OCI-LY7 (cell line): ENCODE measurements around the gene MTG2.

ENCODE experiments used
- EZH2phosphoT487 ChIP-seq: fragments of 200-600 bp; sonication (generic); IDR thresholded peaks from 2 replicates; pipeline ENCODE4 v1.6.1; 2018; ENCODE audit warnings: low read depth, borderline replicate concordance, mild to moderate bottlenecking, mixed run types, antibody characterized with exemption, low read length, moderate library complexity, mixed read lengths
- TF ChIP-seq, protein P1 (sequence below): fragments of 200-600 bp; sonication (generic); conservative IDR thresholded peaks from 2 replicates; pipeline ENCODE4 v1.5.1; 2014; ENCODE audit warnings: mild to moderate bottlenecking, antibody characterized with exemption, low read length, moderate library complexity, mixed read lengths

DNA sequence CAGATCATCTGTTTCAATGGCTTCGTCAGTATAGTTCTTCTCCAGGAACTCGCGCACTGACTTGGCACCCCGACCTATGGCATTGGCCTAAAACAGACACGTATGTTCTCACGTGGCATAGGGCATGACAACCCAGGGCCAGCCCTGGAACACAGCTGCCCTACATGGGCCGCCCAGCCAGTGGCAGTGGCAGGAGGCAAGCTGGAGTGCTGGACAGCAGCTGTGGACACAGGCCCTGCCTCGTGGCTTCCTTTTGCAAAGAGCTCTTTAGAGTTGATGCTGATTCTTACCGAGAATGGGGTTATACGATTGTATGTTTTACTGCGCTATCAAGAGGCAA lies 44.7 kb upstream of the MTG2 start:
- TF ChIP-seq, protein P1, sequence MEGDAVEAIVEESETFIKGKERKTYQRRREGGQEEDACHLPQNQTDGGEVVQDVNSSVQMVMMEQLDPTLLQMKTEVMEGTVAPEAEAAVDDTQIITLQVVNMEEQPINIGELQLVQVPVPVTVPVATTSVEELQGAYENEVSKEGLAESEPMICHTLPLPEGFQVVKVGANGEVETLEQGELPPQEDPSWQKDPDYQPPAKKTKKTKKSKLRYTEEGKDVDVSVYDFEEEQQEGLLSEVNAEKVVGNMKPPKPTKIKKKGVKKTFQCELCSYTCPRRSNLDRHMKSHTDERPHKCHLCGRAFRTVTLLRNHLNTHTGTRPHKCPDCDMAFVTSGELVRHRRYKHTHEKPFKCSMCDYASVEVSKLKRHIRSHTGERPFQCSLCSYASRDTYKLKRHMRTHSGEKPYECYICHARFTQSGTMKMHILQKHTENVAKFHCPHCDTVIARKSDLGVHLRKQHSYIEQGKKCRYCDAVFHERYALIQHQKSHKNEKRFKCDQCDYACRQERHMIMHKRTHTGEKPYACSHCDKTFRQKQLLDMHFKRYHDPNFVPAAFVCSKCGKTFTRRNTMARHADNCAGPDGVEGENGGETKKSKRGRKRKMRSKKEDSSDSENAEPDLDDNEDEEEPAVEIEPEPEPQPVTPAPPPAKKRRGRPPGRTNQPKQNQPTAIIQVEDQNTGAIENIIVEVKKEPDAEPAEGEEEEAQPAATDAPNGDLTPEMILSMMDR, result no peak
- TF ChIP-seq EZH2phosphoT487, result no peak
